AG04450 (cell line): ENCODE results near the gene ZAP70. TPM values are rescaled to one million over a fixed set of nuclear protein-coding genes. Genes with fewer than 3 reads are reported as not detected.

Source experiments
- CTCF ChIA-PET: fragments of 300-600, 350-600 bp; formaldehyde crosslinking; extraction: SDS; loops from one replicate; lab custom pipeline; 2022; ENCODE audit warnings: antibody characterized with exemption, inconsistent platforms; lab: Charles Lee
- POLR2A ChIA-PET: fragments of 350-600 bp; formaldehyde crosslinking; extraction: SDS; loops from one replicate; lab custom pipeline; 2021; ENCODE audit warnings: antibody characterized with exemption, inconsistent platforms; lab: Yijun Ruan, JAX
- DNase-seq: peaks from one replicate; pipeline ENCODE4 v3.0.0-alpha.2; 2011; ENCODE audit warnings: low read depth, low spot score
- H3K27ac ChIP-seq: one replicate; pipeline ENCODE4 v1.5.1; 2012; ENCODE audit warnings: low read depth, low read length, control low read depth
- H3K27me3 ChIP-seq: one replicate; pipeline ENCODE4 v1.6.0; 2012; ENCODE audit warnings: low read length; ENCODE audit not compliant: control insufficient read depth, insufficient read depth
- H3K4me3 ChIP-seq: 2 replicates; pipeline ENCODE4 v1.5.1; 2011; ENCODE audit warnings: mild to moderate bottlenecking, low read depth, low read length, control low read depth
- H3K9me3 ChIP-seq: 2 replicates; pipeline ENCODE4 v1.5.1; 2012; ENCODE audit warnings: low read length; ENCODE audit not compliant: control insufficient read depth, insufficient read depth
- CTCF ChIP-seq: IDR thresholded peaks from 2 replicates; pipeline ENCODE4 v1.5.1; 2011; ENCODE audit warnings: low read depth, low read length, control low read depth, inconsistent platforms
- polyA plus RNA-seq: library from polyadenylated mRNA; depleted of rRNA; stranded (reverse); fragments of >200 nt; gene quantifications from 2 replicates; pipeline ENCODE4 v1.2.3, GENCODE V29; 2011

Gene ZAP70
- polyA plus RNA-seq, 1 experiment = 0.06 TPM

GRCh38 chr2:97728091-97728731 lies 14.8 kb downstream of the ZAP70 start:
- H3K4me3 ChIP-seq = no peak overlapping the region
- no peak overlapping the region for H3K27ac ChIP-seq
- POLR2A ChIA-PET = interaction anchor here (1.1 kb wide), 1 partner anchor 18 kb away, joined by 5 read pairs; no protein-coding TSS in a partner anchor
- DNase-seq = no peak
- H3K27me3 ChIP-seq = peaks cover 18% of the 10 kb centered on the region
- CTCF ChIA-PET = interaction anchor here (1.0 to 3.0 kb wide), 3 partner anchors 13 to 30 kb away, joined by 4 to 9 read pairs (median 8); no protein-coding TSS in a partner anchor
- peaks cover 45% of the 10 kb centered on the region for H3K9me3 ChIP-seq
- no peak for TF ChIP-seq CTCF

GRCh38 chr2:97730245-97730644 lies 16.9 kb downstream of the ZAP70 start:
- Histone ChIP-seq H3K4me3 (no peak overlapping the region), H3K9me3 (peaks cover 34% of the 10 kb centered on the region), H3K27me3 (peaks cover 5% of the 10 kb centered on the region), H3K27ac (no peak overlapping the region)
- POLR2A ChIA-PET = no interaction called here
- no peak for DNase-seq
- no peak for TF ChIP-seq CTCF
- CTCF ChIA-PET = interaction anchor here (0.8 to 3.1 kb wide), 2 partner anchors 10 to 30 kb away, joined by 3 to 15 read pairs; no protein-coding TSS in a partner anchor

- TF ChIP-seq CTCF = no peak
- no peak for DNase-seq
- Histone ChIP-seq H3K27ac (no peak overlapping the region), H3K4me3 (no peak overlapping the region), H3K27me3 (peaks cover 7% of the 10 kb centered on the region), H3K9me3 (peaks cover 35% of the 10 kb centered on the region)
- CTCF ChIA-PET = interaction anchor here (3.1 kb wide), 1 partner anchor 9 kb away, joined by 15 read pairs; no protein-coding TSS in a partner anchor
- POLR2A ChIA-PET = no interaction called here
Measured at GRCh38 chr2:97731274-97732020, 18.1 kb downstream of the ZAP70 start.

- H3K9me3 ChIP-seq = peaks cover 37% of the 10 kb centered on the region
- TF ChIP-seq CTCF = no peak
- no peak for DNase-seq
- CTCF ChIA-PET = no interaction called here
- H3K27me3 ChIP-seq = peaks cover 3% of the 10 kb centered on the region
- H3K27ac ChIP-seq = no peak overlapping the region
- POLR2A ChIA-PET = no interaction called here
- H3K4me3 ChIP-seq = no peak overlapping the region
Measured at GRCh38 chr2:97732436-97733340, 19.3 kb downstream of the ZAP70 start.
